Karpas-422 (cell line): ENCODE measurements around the gene BTNL3. TPM values are rescaled to one million over a fixed set of nuclear protein-coding genes. Genes with fewer than 3 reads are reported as not detected.
"Not testable (repeated sequence)": the region's sequence is repeated elsewhere in the genome, so short reads cannot be mapped to it uniquely, and the experiment has no call there.

Experiments
- DNase-seq: peaks from one replicate; pipeline ENCODE4 v3.0.0-alpha.2; 2015
- H2AFZ ChIP-seq: fragments of 200-600 bp; sonication (generic); 2 replicates; pipeline ENCODE4 v1.6.1; 2014; ENCODE audit warnings: antibody characterized with exemption, low read length, mixed read lengths
- H3K27ac ChIP-seq: fragments of 200-600 bp; sonication (generic); 2 replicates; pipeline ENCODE4 v1.5.1; 2014; ENCODE audit warnings: mild to moderate bottlenecking, low read length, moderate library complexity
- H3K27me3 ChIP-seq: fragments of 200-600 bp; sonication (generic); 2 replicates; pipeline ENCODE4 v1.6.1; 2014; ENCODE audit warnings: low read length, mixed read lengths
- H3K36me3 ChIP-seq: fragments of 200-600 bp; sonication (generic); 2 replicates; pipeline ENCODE4 v1.6.1; 2014; ENCODE audit warnings: low read length, mixed read lengths; ENCODE audit not compliant: insufficient read depth
- H3K4me1 ChIP-seq: fragments of 200-600 bp; sonication (generic); 2 replicates; pipeline ENCODE4 v1.6.1; 2014; ENCODE audit warnings: mild to moderate bottlenecking, low read length, mixed read lengths
- H3K4me2 ChIP-seq: fragments of 200-600 bp; sonication (generic); 2 replicates; pipeline ENCODE4 v1.6.1; 2014; ENCODE audit warnings: low read length, low read depth, mild to moderate bottlenecking; ENCODE audit not compliant: poor library complexity, severe bottlenecking
- H3K4me3 ChIP-seq: fragments of 200-600 bp; sonication (generic); 2 replicates; pipeline ENCODE4 v1.5.1; 2014; ENCODE audit warnings: mild to moderate bottlenecking, antibody characterized with exemption, low read length, mixed read lengths
- H3K79me2 ChIP-seq: fragments of 200-600 bp; sonication (generic); 2 replicates; pipeline ENCODE4 v1.6.1; 2014; ENCODE audit warnings: mild to moderate bottlenecking, low read length, mixed read lengths
- H3K9ac ChIP-seq: fragments of 200-600 bp; sonication (generic); 2 replicates; pipeline ENCODE4 v1.6.0; 2014; ENCODE audit warnings: low read length
- H3K9me2 ChIP-seq: fragments of 200-600 bp; sonication (generic), shearing (Covaris generic); replicated peaks from 2 replicates; pipeline ENCODE4 v1.6.0; 2014; ENCODE audit warnings: mild to moderate bottlenecking, low read length, moderate library complexity; ENCODE audit not compliant: insufficient read depth
- H3K9me3 ChIP-seq: fragments of 300-700, 200-600 bp; sonication (generic); 2 replicates; pipeline ENCODE4 v1.6.1; 2014; ENCODE audit warnings: low read length, mixed read lengths
- H4K20me1 ChIP-seq: fragments of 200-600 bp; sonication (generic); 2 replicates; pipeline ENCODE4 v1.6.1; 2014; ENCODE audit warnings: mild to moderate bottlenecking, antibody characterized with exemption, low read length, low read depth; ENCODE audit not compliant: insufficient read depth
- total RNA-seq: library from RNA; depleted of rRNA; stranded (reverse); fragments of >200 nt; shearing (Covaris generic); gene quantifications from 2 replicates; pipeline ENCODE4 v1.2.3, GENCODE V29; 2014; ENCODE audit warnings: low replicate concordance

The BTNL3 gene
- total RNA-seq, 1 experiment from 2014 or later: not detected

DNA sequence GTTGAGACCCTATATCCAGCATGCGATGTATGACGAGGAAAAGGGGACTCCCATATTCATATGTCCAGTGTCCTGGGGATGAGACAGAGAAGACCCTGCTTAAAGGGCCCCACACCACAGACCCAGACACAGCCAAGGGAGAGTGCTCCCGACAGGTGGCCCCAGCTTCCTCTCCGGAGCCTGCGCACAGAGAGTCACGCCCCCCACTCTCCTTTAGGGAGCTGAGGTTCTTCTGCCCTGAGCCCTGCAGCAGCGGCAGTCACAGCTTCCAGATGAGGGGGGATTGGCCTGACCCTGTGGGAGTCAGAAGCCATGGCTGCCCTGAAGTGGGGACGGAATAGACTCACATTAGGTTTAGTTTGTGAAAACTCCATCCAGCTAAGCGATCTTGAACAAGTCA is 17.1 kb downstream of the BTNL3 start:
- H3K36me3 ChIP-seq: no peaks in the 10 kb centered on the region
- no peak overlapping the region for H3K4me3 ChIP-seq
- no peak overlapping the region for H3K9ac ChIP-seq
- H3K9me3 ChIP-seq: no peaks in the 10 kb centered on the region
- no peaks in the 10 kb centered on the region for H3K79me2 ChIP-seq
- no peak overlapping the region for H3K4me2 ChIP-seq
- no peak overlapping the region for H2AFZ ChIP-seq
- H4K20me1 ChIP-seq: no peaks in the 10 kb centered on the region
- H3K4me1 ChIP-seq: no peaks in the 10 kb centered on the region
- H3K27me3 ChIP-seq: no peaks in the 10 kb centered on the region
- DNase-seq: no peak
- no peak overlapping the region for H3K27ac ChIP-seq
- H3K9me2 ChIP-seq: no peaks in the 10 kb centered on the region

DNA sequence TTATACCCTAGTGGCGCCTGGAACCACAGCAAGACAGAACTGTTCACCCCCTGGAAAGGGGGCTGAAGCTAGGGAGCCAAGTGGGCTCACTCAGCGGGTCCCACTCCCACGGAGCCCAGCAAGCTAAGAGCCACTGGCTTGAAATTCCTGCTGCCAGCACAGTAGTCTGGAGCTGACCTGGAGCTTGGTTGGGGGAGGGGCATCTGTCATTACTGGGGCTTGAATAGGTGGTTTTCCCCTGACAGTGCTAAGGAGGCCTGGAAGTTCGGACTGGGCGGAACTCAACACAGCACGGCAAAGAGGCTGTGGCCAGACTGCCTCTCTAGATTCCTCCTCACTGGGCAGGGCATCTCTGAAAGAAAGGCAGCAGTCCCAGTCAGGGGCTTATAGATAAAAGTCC is 19.5 kb downstream of the BTNL3 start:
- no peaks in the 10 kb centered on the region for H3K36me3 ChIP-seq
- no peaks in the 10 kb centered on the region for H3K79me2 ChIP-seq
- no peak overlapping the region for H3K27ac ChIP-seq
- no peak overlapping the region for H3K4me2 ChIP-seq
- no peaks in the 10 kb centered on the region for H3K27me3 ChIP-seq
- no peak overlapping the region for H2AFZ ChIP-seq
- H3K9ac ChIP-seq: no peak overlapping the region
- H4K20me1 ChIP-seq: no peaks in the 10 kb centered on the region
- no peaks in the 10 kb centered on the region for H3K9me3 ChIP-seq
- H3K9me2 ChIP-seq: no peaks in the 10 kb centered on the region
- no peak overlapping the region for H3K4me3 ChIP-seq
- no peaks in the 10 kb centered on the region for H3K4me1 ChIP-seq
- DNase-seq: no peak

DNA sequence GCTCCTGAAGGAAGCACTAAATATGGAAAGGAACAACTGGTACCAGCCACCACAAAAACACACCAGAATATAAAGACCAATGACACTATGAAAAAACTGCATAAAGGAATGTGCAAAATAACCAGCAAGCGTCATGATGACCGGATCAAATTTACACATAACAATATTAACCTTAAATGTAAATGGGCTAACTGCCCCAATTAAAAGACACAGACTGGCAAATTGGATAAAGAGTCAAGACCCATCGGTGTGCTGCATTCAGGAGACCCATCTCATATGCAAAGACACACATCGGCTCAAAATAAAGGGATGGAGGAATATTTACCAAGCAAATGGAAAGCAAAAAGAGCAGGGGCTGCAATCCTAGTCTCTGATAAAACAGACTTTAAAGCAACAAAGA is 21.4 kb downstream of the BTNL3 start:
- H3K27ac ChIP-seq, H3K4me1 ChIP-seq: not testable (repeated sequence)

DNA sequence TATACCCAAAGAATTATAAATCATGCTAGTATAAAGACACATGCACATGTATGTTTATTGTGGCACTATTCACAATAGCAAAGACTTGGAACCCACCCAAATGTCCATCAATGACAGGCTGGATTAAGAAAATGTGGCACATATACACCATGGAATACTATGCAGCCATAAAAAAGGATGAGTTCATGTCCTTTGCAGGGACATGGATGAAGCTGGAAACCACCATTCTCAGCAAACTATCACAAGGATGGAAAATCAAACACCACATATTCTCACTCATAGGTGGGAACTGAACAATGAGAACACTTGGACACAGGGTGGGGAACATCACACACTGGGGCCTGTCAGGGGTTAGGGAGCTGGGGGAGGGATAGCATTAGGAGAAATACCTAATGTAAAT is 26.0 kb downstream of the BTNL3 start:
- not testable (repeated sequence) for H2AFZ ChIP-seq, H3K9me2 ChIP-seq, H3K79me2 ChIP-seq, H4K20me1 ChIP-seq, H3K27ac ChIP-seq, H3K4me1 ChIP-seq, DNase-seq, H3K4me3 ChIP-seq, H3K9ac ChIP-seq, H3K27me3 ChIP-seq, H3K4me2 ChIP-seq, H3K36me3 ChIP-seq, H3K9me3 ChIP-seq

More for the DNA sequence above, 21.4 kb downstream of the BTNL3 start:
- not testable (repeated sequence) for H3K36me3 ChIP-seq, H3K27me3 ChIP-seq, DNase-seq, H3K9me3 ChIP-seq, H3K79me2 ChIP-seq, H3K4me2 ChIP-seq, H4K20me1 ChIP-seq, H2AFZ ChIP-seq, H3K4me3 ChIP-seq, H3K9ac ChIP-seq, H3K9me2 ChIP-seq

DNA sequence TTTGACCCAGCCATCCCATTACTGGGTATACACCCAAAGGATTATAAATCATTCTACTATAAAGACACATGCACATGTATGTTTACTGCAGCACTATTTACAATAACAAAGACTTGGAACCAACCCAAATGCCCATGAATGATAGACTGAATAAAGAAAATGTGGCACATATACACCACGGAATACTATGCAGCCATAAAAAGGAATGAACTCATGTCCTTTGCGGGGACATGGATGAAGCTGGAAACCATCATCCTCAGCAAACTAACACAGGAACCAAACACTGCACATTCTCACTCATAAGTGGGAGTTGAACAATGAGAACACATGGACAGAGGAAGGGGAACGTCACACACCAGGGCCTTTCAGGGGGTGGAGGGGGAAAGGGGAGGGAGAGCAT is 28.8 kb downstream of the BTNL3 start:
- not testable (repeated sequence) for H3K79me2 ChIP-seq, H3K27me3 ChIP-seq, H2AFZ ChIP-seq, H3K4me2 ChIP-seq, H3K4me3 ChIP-seq, H4K20me1 ChIP-seq, DNase-seq, H3K4me1 ChIP-seq, H3K9me2 ChIP-seq, H3K9me3 ChIP-seq, H3K27ac ChIP-seq, H3K9ac ChIP-seq, H3K36me3 ChIP-seq

DNA sequence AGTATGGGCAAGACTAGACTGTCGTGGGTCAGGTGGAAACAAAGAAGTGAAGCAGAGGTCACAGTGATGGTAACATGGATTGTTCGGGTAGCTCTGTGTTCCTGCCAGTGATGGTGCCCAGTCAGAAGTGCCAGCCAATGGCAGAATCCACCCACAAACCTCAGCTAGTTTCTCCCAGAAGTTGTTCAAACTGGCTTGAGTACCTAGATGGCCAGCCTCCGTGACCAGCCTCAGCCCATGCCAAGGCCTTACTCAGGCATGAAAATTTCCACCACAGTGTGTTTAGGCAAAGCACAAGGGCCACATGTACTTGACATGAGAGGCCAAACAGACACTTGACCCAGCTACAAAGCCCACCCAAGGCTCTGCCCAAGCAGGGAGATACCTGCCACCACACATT is 32.0 kb downstream of the BTNL3 start:
- H3K27me3 ChIP-seq: no peaks in the 10 kb centered on the region; the same call in 1 of the 2 replicates
- no peaks in the 10 kb centered on the region for H3K4me1 ChIP-seq
- H3K27ac ChIP-seq: no peak overlapping the region
- H4K20me1 ChIP-seq: no peaks in the 10 kb centered on the region
- H3K9me2 ChIP-seq: no peaks in the 10 kb centered on the region; the same call in 1 of the 2 replicates
- no peak overlapping the region for H3K4me3 ChIP-seq
- no peaks in the 10 kb centered on the region for H3K36me3 ChIP-seq
- no peak overlapping the region for H2AFZ ChIP-seq
- H3K4me2 ChIP-seq: no peak overlapping the region
- no peaks in the 10 kb centered on the region for H3K79me2 ChIP-seq
- H3K9ac ChIP-seq: no peak overlapping the region
- DNase-seq: no peak
- H3K9me3 ChIP-seq: peaks cover 4% of the 10 kb centered on the region; the same call in 1 of the 2 replicates

DNA sequence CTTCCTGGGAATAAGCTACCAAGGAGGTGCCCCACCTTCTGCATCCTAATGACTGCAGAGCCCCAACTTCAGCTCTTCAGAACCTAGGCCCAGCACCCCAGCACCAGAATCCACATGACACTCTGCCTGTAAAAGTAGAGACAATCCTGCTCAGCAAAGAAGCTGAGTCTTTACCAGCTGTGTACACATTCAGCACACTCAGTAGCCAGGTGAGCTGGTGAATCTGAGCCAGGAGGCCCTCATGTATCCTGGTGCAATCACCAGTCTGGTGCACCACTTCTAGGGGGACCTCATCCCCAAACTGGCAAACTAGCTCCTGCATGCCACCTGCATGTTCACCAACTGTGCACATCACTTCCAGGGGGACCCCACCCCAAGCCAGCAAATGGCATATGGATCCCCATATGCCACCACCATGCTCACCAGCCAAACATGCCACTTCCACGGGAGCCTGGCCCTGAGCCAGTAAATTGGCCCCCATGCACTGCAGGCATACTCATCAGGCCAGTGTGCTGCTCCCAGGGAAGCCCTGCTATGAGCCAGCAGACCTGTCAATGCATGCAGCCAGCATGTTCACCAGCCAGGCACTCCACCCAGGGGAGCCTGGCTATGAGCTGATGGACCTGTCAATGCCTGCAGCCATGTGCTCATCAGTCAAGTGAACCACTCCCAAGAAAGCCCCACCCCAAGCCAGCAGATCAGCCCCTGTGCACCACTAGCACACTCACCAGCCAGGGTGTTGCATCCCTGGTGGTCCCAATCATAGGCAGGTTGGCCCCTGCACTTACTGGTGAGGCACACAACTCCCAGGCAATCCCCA is 35.8 kb downstream of the BTNL3 start:
- Histone ChIP-seq H3K36me3 (no peaks in the 10 kb centered on the region), H3K9ac (no peak overlapping the region), H3K4me3 (no peak overlapping the region), H3K27ac (no peak overlapping the region), H3K9me2 (no peaks in the 10 kb centered on the region; the same call in 1 of the 2 replicates), H3K79me2 (no peaks in the 10 kb centered on the region), H3K4me1 (no peaks in the 10 kb centered on the region), H3K9me3 (peaks cover 4% of the 10 kb centered on the region; the same call in 1 of the 2 replicates), H2AFZ (no peak overlapping the region), H3K4me2 (no peak overlapping the region), H3K27me3 (no peaks in the 10 kb centered on the region; the same call in 1 of the 2 replicates), H4K20me1 (no peaks in the 10 kb centered on the region)
- DNase-seq: no peak

DNA sequence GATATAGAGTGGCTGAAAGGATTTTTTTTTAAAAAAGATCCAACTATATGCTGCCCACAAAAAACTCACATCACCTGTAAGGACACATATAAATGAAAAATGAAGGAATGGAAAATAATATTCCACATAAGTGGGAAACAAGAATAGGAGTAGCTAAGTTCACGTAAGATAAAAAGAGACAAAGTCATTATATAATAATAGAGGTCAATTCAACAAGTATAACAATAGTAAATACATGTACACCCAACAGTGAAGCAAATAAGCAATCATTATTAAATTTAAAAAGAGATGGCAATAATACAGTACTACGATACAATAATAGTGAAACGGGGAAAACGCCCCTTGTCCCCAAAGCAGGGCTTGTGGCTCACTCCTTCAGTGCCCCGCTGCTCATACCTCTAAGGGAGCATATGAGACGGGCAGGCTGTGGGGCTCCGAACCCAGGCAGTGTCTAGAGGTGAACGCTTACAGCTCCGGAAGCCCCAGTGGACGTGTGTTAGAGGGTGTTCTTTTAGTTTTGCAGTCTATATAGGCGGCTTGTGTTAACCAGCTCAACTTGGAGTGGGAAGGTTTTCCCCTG is 38.9 kb downstream of the BTNL3 start:
- H3K9ac ChIP-seq: no peak overlapping the region
- H3K4me1 ChIP-seq: no peaks in the 10 kb centered on the region
- H3K79me2 ChIP-seq: no peaks in the 10 kb centered on the region
- no peaks in the 10 kb centered on the region for H3K9me3 ChIP-seq
- no peak overlapping the region for H3K27ac ChIP-seq
- no peak for DNase-seq
- H3K4me2 ChIP-seq: no peak overlapping the region
- no peaks in the 10 kb centered on the region for H3K36me3 ChIP-seq
- H3K9me2 ChIP-seq: no peaks in the 10 kb centered on the region
- H4K20me1 ChIP-seq: no peaks in the 10 kb centered on the region
- no peak overlapping the region for H2AFZ ChIP-seq
- H3K27me3 ChIP-seq: no peaks in the 10 kb centered on the region; the same call in 1 of the 2 replicates
- H3K4me3 ChIP-seq: no peak overlapping the region
